Effector memory CD8-positive, alpha-beta T cell (primary cell): Measurements from ENCODE around the gene RARA.

Experiments
- ATAC-seq: fragments of 150-1000 bp; cut with Tn5 transposase; replicated peaks from 2 replicates; pipeline ENCODE4 v1.10.0; 2021; ENCODE audit warnings: mild to moderate bottlenecking, moderate library complexity
- DNase-seq, 3 experiments: peaks; one replicate each; pipeline ENCODE4 v3.0.0; 2021
- H3K27ac Mint-ChIP-seq, 2 donors: one replicate each; pipeline ENCODE4 v1.8.0; 2022; ENCODE audit warnings: mild to moderate bottlenecking in 2 of 2, mixed read lengths in 2 of 2, moderate library complexity in 2 of 2
- H3K27me3 Mint-ChIP-seq, 2 donors: one replicate each; pipeline ENCODE4 v1.8.0; 2022; ENCODE audit warnings: mixed read lengths in 2 of 2
- H3K36me3 Mint-ChIP-seq: one replicate; pipeline ENCODE4 v1.8.0; 2022; ENCODE audit warnings: mild to moderate bottlenecking, moderate library complexity, mixed read lengths; ENCODE audit not compliant: insufficient read depth
- H3K4me1 Mint-ChIP-seq, 2 donors: one replicate each; pipeline ENCODE4 v1.8.0; 2022; ENCODE audit warnings: low read depth in 2 of 2, mixed read lengths in 2 of 2
- H3K4me3 Mint-ChIP-seq, 2 donors: one replicate each; pipeline ENCODE4 v1.8.0; 2022; ENCODE audit warnings: mild to moderate bottlenecking in 2 of 2, mixed read lengths in 2 of 2, moderate library complexity in 2 of 2
- H3K9me3 Mint-ChIP-seq, 2 donors: one replicate each; pipeline ENCODE4 v1.8.0; 2022; ENCODE audit warnings: mixed read lengths in 2 of 2

RARA gene

GRCh38 chr17:40331743-40332641 is 23.0 kb downstream of the RARA start:
- no peak for DNase-seq

GRCh38 chr17:40333781-40334448 is 24.9 kb downstream of the RARA start:
- no peak for DNase-seq
- no peak for ATAC-seq
- peak overlapping the region; percentile 34 to 55 for H3K4me3 Mint-ChIP-seq
- H3K27me3 Mint-ChIP-seq = no peaks in the 10 kb centered on the region
- H3K36me3 Mint-ChIP-seq = peaks cover 65% of the 10 kb centered on the region
- H3K9me3 Mint-ChIP-seq = no peaks in the 10 kb centered on the region
- H3K4me1 Mint-ChIP-seq = peaks cover 48 to 59% of the 10 kb centered on the region in 2 donors
- H3K27ac Mint-ChIP-seq = peak overlapping the region; percentile 13 to 80

More at GRCh38 chr17:40331743-40332641, 23.0 kb downstream of the RARA start:
- ATAC-seq = no peak
- peak overlapping the region; percentile 42 to 63 for H3K4me3 Mint-ChIP-seq
- peak overlapping the region; percentile 80 to 98 for H3K27ac Mint-ChIP-seq
- H3K9me3 Mint-ChIP-seq = no peaks in the 10 kb centered on the region
- peaks cover 54 to 64% of the 10 kb centered on the region in 2 donors for H3K4me1 Mint-ChIP-seq
- H3K27me3 Mint-ChIP-seq = no peaks in the 10 kb centered on the region
- peaks cover 65% of the 10 kb centered on the region for H3K36me3 Mint-ChIP-seq

GRCh38 chr17:40335620-40336019 is 26.6 kb downstream of the RARA start:
- Mint-ChIP-seq H3K27me3 (no peaks in the 10 kb centered on the region), H3K36me3 (peaks cover 71% of the 10 kb centered on the region), H3K4me3 (no peak overlapping the region), H3K4me1 (peaks cover 48 to 61% of the 10 kb centered on the region in 2 donors), H3K27ac (peak overlapping the region in 1 of 2 donors; percentile 80), H3K9me3 (no peaks in the 10 kb centered on the region)
- DNase-seq = no peak
- no peak for ATAC-seq

DNA sequence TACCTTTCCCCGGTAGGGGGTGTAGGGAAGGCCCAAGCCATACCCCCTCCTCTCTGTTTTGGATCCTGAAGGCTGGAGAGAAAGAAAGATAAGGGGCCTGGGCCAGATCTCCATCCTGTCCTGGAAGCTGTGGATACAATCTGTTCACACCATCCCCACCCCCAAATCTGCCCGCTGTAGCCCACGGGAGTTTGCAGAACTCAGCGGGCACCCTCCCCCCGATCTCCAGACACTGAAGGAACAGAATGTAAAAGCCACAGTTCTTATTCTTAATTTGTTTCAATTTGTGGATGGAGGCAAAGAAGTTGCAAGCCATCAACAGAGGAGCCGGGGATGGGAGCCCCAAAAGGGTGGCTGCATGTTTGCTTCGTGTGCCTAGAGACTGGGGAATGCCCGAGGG is 28.4 kb downstream of the RARA start:
- Mint-ChIP-seq H3K9me3 (no peaks in the 10 kb centered on the region), H3K4me3 (peak overlapping the region in 1 of 2 donors; percentile 25), H3K36me3 (peaks cover 78% of the 10 kb centered on the region), H3K27ac (peak overlapping the region; percentile 79 to 97), H3K4me1 (peaks cover 46 to 53% of the 10 kb centered on the region in 2 donors), H3K27me3 (no peaks in the 10 kb centered on the region)
- DNase-seq = no peak
- no peak for ATAC-seq

- Mint-ChIP-seq H3K27me3 (no peaks in the 10 kb centered on the region), H3K27ac (peak overlapping the region; percentile 79 to 97), H3K4me3 (peak overlapping the region in 1 of 2 donors; percentile 25), H3K9me3 (no peaks in the 10 kb centered on the region), H3K36me3 (peaks cover 79% of the 10 kb centered on the region), H3K4me1 (peaks cover 47 to 51% of the 10 kb centered on the region in 2 donors)
- no peak for ATAC-seq
- no peak for DNase-seq
Measured at GRCh38 chr17:40338058-40338457, 29.1 kb downstream of the RARA start.

GRCh38 chr17:40338941-40339649 is 30.1 kb downstream of the RARA start:
- Mint-ChIP-seq H3K4me3 (peak overlapping the region in 1 of 2 donors; percentile 79), H3K27me3 (no peaks in the 10 kb centered on the region), H3K4me1 (peaks cover 46 to 53% of the 10 kb centered on the region in 2 donors), H3K36me3 (peaks cover 83% of the 10 kb centered on the region), H3K9me3 (no peaks in the 10 kb centered on the region), H3K27ac (peak overlapping the region; percentile 96 to 97)
- DNase-seq (no peak), ATAC-seq (no peak)

DNA sequence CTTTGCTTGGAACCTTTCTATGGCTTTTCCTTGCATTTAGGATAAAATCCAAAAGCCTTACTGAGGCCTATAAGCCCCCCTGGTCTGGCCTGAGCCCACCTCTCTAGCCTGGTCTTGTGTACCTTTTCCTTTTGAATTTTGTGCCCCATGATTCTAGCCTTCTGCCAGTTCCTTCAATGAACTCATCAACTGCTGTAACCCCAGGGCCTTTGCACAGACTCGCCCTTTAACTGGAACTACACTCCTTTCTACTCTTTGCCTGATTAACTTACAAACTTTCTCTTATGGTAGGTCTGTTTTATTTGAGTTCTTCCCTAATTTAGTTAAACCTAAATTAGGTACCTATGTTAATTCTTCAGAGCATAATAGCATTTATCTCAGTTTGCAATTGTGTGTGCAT is 31.3 kb downstream of the RARA start:
- Mint-ChIP-seq H3K27ac (peak overlapping the region; percentile 96 to 97), H3K36me3 (peaks cover 83% of the 10 kb centered on the region), H3K4me3 (peak overlapping the region in 1 of 2 donors; percentile 79), H3K27me3 (no peaks in the 10 kb centered on the region), H3K4me1 (peaks cover 49 to 52% of the 10 kb centered on the region in 2 donors), H3K9me3 (no peaks in the 10 kb centered on the region)
- ATAC-seq = no peak
- no peak for DNase-seq

- no peaks in the 10 kb centered on the region for H3K27me3 Mint-ChIP-seq
- DNase-seq (peak; percentile 88 to 89 (median 88)), ATAC-seq (peak; percentile 81)
- peak overlapping the region; percentile 96 to 97 for H3K27ac Mint-ChIP-seq
- peaks cover 84% of the 10 kb centered on the region for H3K36me3 Mint-ChIP-seq
- H3K4me1 Mint-ChIP-seq = peaks cover 53 to 60% of the 10 kb centered on the region in 2 donors
- no peaks in the 10 kb centered on the region for H3K9me3 Mint-ChIP-seq
- H3K4me3 Mint-ChIP-seq = peak overlapping the region; percentile 71 to 79
Measured at GRCh38 chr17:40340880-40341807, 32.2 kb downstream of the RARA start.

GRCh38 chr17:40341808-40342503 is 33.0 kb downstream of the RARA start:
- Mint-ChIP-seq H3K4me1 (peaks cover 59 to 68% of the 10 kb centered on the region in 2 donors), H3K36me3 (peaks cover 85% of the 10 kb centered on the region), H3K27me3 (no peaks in the 10 kb centered on the region), H3K27ac (peak overlapping the region; percentile 96 to 97), H3K4me3 (peak overlapping the region; percentile 71 to 79), H3K9me3 (no peaks in the 10 kb centered on the region)
- ATAC-seq (no peak), DNase-seq (no peak)

DNA sequence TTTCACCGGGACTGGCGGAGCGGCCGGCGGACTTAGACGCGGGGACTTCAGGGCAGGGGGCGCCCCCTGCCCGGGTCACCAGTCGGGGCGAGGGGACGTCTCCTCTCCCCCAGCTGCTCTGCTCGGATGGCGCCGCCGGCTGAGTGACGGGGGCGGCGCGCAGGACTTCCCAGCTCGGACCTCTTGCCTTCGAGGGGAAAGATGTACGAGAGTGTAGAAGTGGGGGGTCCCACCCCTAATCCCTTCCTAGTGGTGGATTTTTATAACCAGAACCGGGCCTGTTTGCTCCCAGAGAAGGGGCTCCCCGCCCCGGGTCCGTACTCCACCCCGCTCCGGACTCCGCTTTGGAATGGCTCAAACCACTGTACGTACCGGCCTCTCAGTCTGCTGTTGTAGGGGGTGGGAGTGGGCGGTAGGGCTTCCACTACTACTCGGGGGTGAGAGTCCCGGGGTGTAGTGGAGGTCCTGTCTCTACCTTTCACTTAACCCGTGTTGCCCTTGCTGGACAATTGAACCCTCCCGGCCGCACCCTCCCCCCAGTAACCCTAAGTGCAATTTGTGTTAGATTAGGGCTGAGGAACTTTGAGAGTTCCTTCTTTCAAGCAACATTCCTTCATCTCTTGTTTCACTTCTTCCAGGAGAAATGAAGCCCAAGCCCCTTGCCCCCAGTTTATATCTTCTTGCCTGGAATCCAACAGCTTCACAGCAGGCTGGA is 33.7 kb downstream of the RARA start:
- ATAC-seq = no peak
- Mint-ChIP-seq H3K36me3 (peaks cover 85% of the 10 kb centered on the region), H3K9me3 (no peaks in the 10 kb centered on the region), H3K27ac (peak overlapping the region; percentile 96 to 97), H3K27me3 (no peaks in the 10 kb centered on the region), H3K4me1 (peaks cover 61 to 70% of the 10 kb centered on the region in 2 donors), H3K4me3 (peak overlapping the region; percentile 71 to 79)
- DNase-seq = no peak

GRCh38 chr17:40343219-40344119 is 34.5 kb downstream of the RARA start:
- no peak for ATAC-seq
- Mint-ChIP-seq H3K36me3 (peaks cover 89% of the 10 kb centered on the region), H3K4me1 (peaks cover 59 to 71% of the 10 kb centered on the region in 2 donors), H3K9me3 (no peaks in the 10 kb centered on the region), H3K27me3 (no peaks in the 10 kb centered on the region), H3K27ac (peak overlapping the region; percentile 96 to 97), H3K4me3 (peak overlapping the region; percentile 71 to 79)
- DNase-seq = no peak
